OCI-LY1 (cell line): ENCODE measurements around the gene ACTR3C.

Experiments
- H2AFZ ChIP-seq: fragments of 200-600 bp; sonication (generic), shearing (Covaris generic); 2 replicates; pipeline ENCODE4 v1.6.0; 2014; ENCODE audit warnings: antibody characterized with exemption, mild to moderate bottlenecking, low read length
- H3F3A ChIP-seq: fragments of 200-600 bp; sonication (generic), shearing (Covaris generic); 2 replicates; pipeline ENCODE4 v1.6.0; 2014; ENCODE audit warnings: mild to moderate bottlenecking, antibody characterized with exemption, low read length, moderate library complexity; ENCODE audit not compliant: insufficient read depth
- H3K27ac ChIP-seq: fragments of 200-600 bp; sonication (generic); 2 replicates; pipeline ENCODE4 v1.5.1; 2014; ENCODE audit warnings: low read length, mixed run types, mild to moderate bottlenecking, low read depth; ENCODE audit not compliant: poor library complexity, severe bottlenecking
- H3K27me3 ChIP-seq: fragments of 200-600 bp; sonication (generic); 2 replicates; pipeline ENCODE4 v1.6.0; 2014; ENCODE audit warnings: antibody characterized with exemption, mild to moderate bottlenecking, low read length, moderate library complexity; ENCODE audit not compliant: insufficient read depth
- H3K36me3 ChIP-seq: fragments of 200-600 bp; sonication (generic); 2 replicates; pipeline ENCODE4 v1.6.1; 2014; ENCODE audit warnings: mild to moderate bottlenecking, antibody characterized with exemption, low read length, moderate library complexity, mixed read lengths; ENCODE audit not compliant: insufficient read depth
- H3K4me1 ChIP-seq: fragments of 200-600 bp; sonication (generic); 2 replicates; pipeline ENCODE4 v1.5.1; 2014; ENCODE audit warnings: mild to moderate bottlenecking, low read length, moderate library complexity; ENCODE audit not compliant: insufficient read depth, severe bottlenecking
- H3K4me2 ChIP-seq: fragments of 200-600 bp; sonication (generic), shearing (Covaris generic); 2 replicates; pipeline ENCODE4 v1.6.1; 2014; ENCODE audit warnings: low read length
- H3K4me3 ChIP-seq: fragments of 200-600 bp; sonication (generic); 2 replicates; pipeline ENCODE4 v1.5.1; 2014; ENCODE audit warnings: low read length, low read depth, mild to moderate bottlenecking, mixed read lengths; ENCODE audit not compliant: poor library complexity, severe bottlenecking
- H3K79me2 ChIP-seq: fragments of 200-600 bp; shearing (Covaris generic); 2 replicates; pipeline ENCODE4 v1.6.1; 2016; ENCODE audit warnings: mixed run types, low read length, mixed read lengths; ENCODE audit not compliant: insufficient read depth
- H3K9ac ChIP-seq: fragments of 200-600 bp; sonication (generic), shearing (Covaris generic); 2 replicates; pipeline ENCODE4 v1.6.1; 2014; ENCODE audit warnings: mild to moderate bottlenecking, low read length, mixed read lengths
- H3K9me2 ChIP-seq: fragments of 200-600 bp; sonication (generic), shearing (Covaris generic); 2 replicates; pipeline ENCODE4 v1.6.1; 2014; ENCODE audit warnings: low read depth, mild to moderate bottlenecking, low read length, mixed read lengths
- H3K9me3 ChIP-seq: fragments of 200-600 bp; shearing (Covaris generic); 2 replicates; pipeline ENCODE4 v1.6.1; 2014; ENCODE audit warnings: low read length, mixed read lengths
- H4K20me1 ChIP-seq: fragments of 200-600 bp; sonication (generic), shearing (Covaris generic); 2 replicates; pipeline ENCODE4 v1.6.0; 2016; ENCODE audit warnings: mild to moderate bottlenecking, low read length; ENCODE audit not compliant: insufficient read depth
- CTCF ChIP-seq: fragments of 200-600 bp; sonication (generic), shearing (Covaris generic); IDR thresholded peaks from 2 replicates; pipeline ENCODE4 v1.5.1; 2017; ENCODE audit warnings: mild to moderate bottlenecking, antibody characterized with exemption, low read length, moderate library complexity, mixed read lengths
- EZH2 ChIP-seq: fragments of 200-600 bp; sonication (generic), shearing (Covaris generic); IDR thresholded peaks from 2 replicates; pipeline ENCODE4 v1.8.0; 2017; ENCODE audit warnings: borderline replicate concordance, mixed run types, mild to moderate bottlenecking, antibody characterized with exemption, low read length, moderate library complexity, mixed read lengths

ACTR3C gene

GRCh38 chr7:150363370-150363769 is 40.0 kb upstream of the ACTR3C start:
- no peaks in the 10 kb centered on the region for H3K9me2 ChIP-seq
- no peak overlapping the region for H3K4me3 ChIP-seq
- H3F3A ChIP-seq, result peaks cover 3% of the 10 kb centered on the region; the same call in 1 of the 2 replicates
- no peak overlapping the region for H3K9ac ChIP-seq
- H3K36me3 ChIP-seq, result no peaks in the 10 kb centered on the region
- no peaks in the 10 kb centered on the region for H3K27me3 ChIP-seq
- no peak for TF ChIP-seq CTCF
- H3K79me2 ChIP-seq, result no peaks in the 10 kb centered on the region
- no peaks in the 10 kb centered on the region for H4K20me1 ChIP-seq
- H3K9me3 ChIP-seq, result no peaks in the 10 kb centered on the region
- no peak overlapping the region for H2AFZ ChIP-seq
- no peak overlapping the region for H3K4me2 ChIP-seq
- H3K4me1 ChIP-seq, result peaks cover 64% of the 10 kb centered on the region
- peak overlapping the region; percentile 41 for H3K27ac ChIP-seq

- Histone ChIP-seq H3K36me3 (no peaks in the 10 kb centered on the region), H3K9me3 (no peaks in the 10 kb centered on the region), H3K4me2 (peak overlapping the region; percentile 7; the same call in 1 of the 2 replicates), H2AFZ (no peak overlapping the region), H3K4me3 (no peak overlapping the region), H3K79me2 (no peaks in the 10 kb centered on the region), H3K27me3 (no peaks in the 10 kb centered on the region), H3K27ac (no peak overlapping the region), H4K20me1 (no peaks in the 10 kb centered on the region), H3K4me1 (peaks cover 64% of the 10 kb centered on the region), H3F3A (0 out of 2 replicates have a peak, but pooled peaks cover 10% of the 10 kb centered on the region), H3K9me2 (no peaks in the 10 kb centered on the region), H3K9ac (no peak overlapping the region)
- TF ChIP-seq EZH2, result no peak
- TF ChIP-seq CTCF, result no peak
Observed at GRCh38 chr7:150361807-150362621, 38.7 kb upstream of the ACTR3C start.

- Histone ChIP-seq H2AFZ (no peak overlapping the region), H3K9me3 (no peaks in the 10 kb centered on the region), H3K4me2 (no peak overlapping the region), H3K27ac (no peak overlapping the region), H3K9ac (no peak overlapping the region), H3F3A (0 out of 2 replicates have a peak, but pooled peaks cover 10% of the 10 kb centered on the region), H3K4me1 (peaks cover 65% of the 10 kb centered on the region), H4K20me1 (no peaks in the 10 kb centered on the region), H3K4me3 (no peak overlapping the region), H3K27me3 (no peaks in the 10 kb centered on the region), H3K79me2 (no peaks in the 10 kb centered on the region), H3K36me3 (no peaks in the 10 kb centered on the region), H3K9me2 (no peaks in the 10 kb centered on the region)
- TF ChIP-seq CTCF, result no peak
- no peak for TF ChIP-seq EZH2
Observed at GRCh38 chr7:150361402-150361801, 38.1 kb upstream of the ACTR3C start.
